Epithelial cell of proximal tubule (primary cell): Measurements from ENCODE around the gene HLA-DPB1. TPM values are rescaled to one million over a fixed set of nuclear protein-coding genes. Genes with fewer than 3 reads are reported as not detected.

Source experiments
- DNase-seq: peaks from one replicate; pipeline ENCODE4 v3.0.0-alpha.2; 2011; ENCODE audit warnings: low read depth
- H3K4me3 ChIP-seq: 2 replicates; pipeline ENCODE4 v1.5.1; 2011; ENCODE audit warnings: low read depth, mild to moderate bottlenecking, low read length
- CTCF ChIP-seq: conservative IDR thresholded peaks from 2 replicates; pipeline ENCODE4 v1.5.1; 2012; ENCODE audit warnings: low read depth, mild to moderate bottlenecking, low read length
- total RNA-seq: library from RNA; depleted of rRNA; stranded (reverse); fragments of >200 nt; gene quantifications from 2 replicates; pipeline ENCODE4 v1.2.3, GENCODE V29; 2015

Gene HLA-DPB1
- total RNA-seq, 1 donor from 2014 or later = 52.3 TPM

GRCh38 chr6:33118525-33119123 lies 42.8 kb downstream of the HLA-DPB1 start:
- peak; percentile 65 for TF ChIP-seq CTCF
- DNase-seq = no peak

DNA sequence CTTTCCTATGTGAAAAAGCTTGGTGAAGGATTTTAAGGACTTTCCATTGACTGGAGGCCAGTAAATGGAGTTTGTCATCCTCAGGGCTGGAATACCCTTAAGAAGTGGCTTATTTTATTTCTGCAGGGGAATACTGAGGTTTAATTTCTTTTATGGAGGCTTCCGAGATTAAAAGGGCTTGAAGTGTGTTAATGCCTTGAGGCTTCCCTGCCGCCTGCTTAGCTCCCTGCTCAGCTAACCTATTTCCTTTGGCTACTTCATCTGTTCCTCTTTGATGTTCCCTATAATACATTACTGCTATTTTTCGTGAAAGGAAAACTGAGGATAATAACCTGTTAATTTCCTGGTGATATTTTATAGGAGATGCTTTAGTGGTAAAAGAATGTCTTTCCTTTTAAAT lies 44.2 kb downstream of the HLA-DPB1 start:
- no peak for TF ChIP-seq CTCF
- H3K4me3 ChIP-seq = no peak overlapping the region
- no peak for DNase-seq

More at GRCh38 chr6:33118525-33119123, 42.8 kb downstream of the HLA-DPB1 start:
- no peak overlapping the region for H3K4me3 ChIP-seq

DNA sequence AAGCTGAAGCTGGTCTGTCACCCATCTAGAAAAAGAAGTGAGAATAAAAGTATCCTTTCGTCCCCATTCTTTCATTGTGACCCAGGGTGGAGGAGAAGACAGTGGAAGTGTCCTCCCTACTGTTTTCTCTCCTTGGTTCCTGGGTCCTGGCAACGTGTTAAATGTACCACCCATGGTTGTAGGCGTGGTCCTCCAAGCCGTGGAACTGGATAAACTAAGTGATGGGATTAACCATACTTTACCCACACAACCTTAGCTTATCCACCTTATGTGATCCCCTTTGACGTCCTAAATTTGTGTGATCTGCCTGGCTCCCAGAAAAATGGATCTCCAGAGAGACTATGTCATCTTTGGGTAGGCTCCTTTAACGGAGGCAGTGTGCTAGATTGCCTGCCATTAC lies 47.4 kb downstream of the HLA-DPB1 start:
- DNase-seq = no peak
- H3K4me3 ChIP-seq = no peak overlapping the region
- no peak for TF ChIP-seq CTCF

GRCh38 chr6:33123732-33124524 lies 48.1 kb downstream of the HLA-DPB1 start:
- peak; percentile 65 for TF ChIP-seq CTCF
- no peak overlapping the region for H3K4me3 ChIP-seq
- no peak for DNase-seq

DNA sequence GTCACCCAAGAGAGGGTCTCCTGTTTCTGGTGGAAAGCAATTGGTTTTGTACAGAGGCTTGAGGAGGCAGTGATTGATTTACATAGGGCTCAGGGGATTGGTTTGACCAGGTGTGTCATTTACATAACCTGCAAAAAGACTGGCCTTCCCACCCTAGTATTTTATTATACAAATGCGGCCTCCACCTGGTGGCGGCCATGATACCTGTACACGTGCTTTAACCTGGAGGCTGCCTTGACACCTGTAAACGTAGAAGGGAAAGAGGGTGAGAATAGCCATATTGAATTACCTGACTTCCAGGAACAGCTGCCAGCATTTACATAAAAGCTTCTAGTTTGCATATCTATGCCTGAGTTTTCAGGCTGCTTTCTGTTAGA lies 48.7 kb downstream of the HLA-DPB1 start:
- DNase-seq = no peak
- H3K4me3 ChIP-seq = no peak overlapping the region
- TF ChIP-seq CTCF = no peak

GRCh38 chr6:33124947-33125346 lies 49.2 kb downstream of the HLA-DPB1 start:
- H3K4me3 ChIP-seq = no peak overlapping the region
- no peak for TF ChIP-seq CTCF
- no peak for DNase-seq
